MM.1S (cell line): Measurements from ENCODE around the gene CHST9.

ENCODE experiments used
- DNase-seq: peaks from one replicate; pipeline ENCODE4 v3.0.0-alpha.2; 2015
- H2AFZ ChIP-seq: fragments of 300-600 bp; sonication (generic); 2 replicates; pipeline ENCODE4 v1.6.0; 2016; ENCODE audit warnings: antibody characterized with exemption, low read length
- H3F3A ChIP-seq: fragments of 300-600 bp; sonication (generic); 2 replicates; pipeline ENCODE4 v1.6.1; 2016; ENCODE audit warnings: mild to moderate bottlenecking, antibody characterized with exemption, low read length, moderate library complexity, mixed read lengths; ENCODE audit not compliant: insufficient read depth
- H3K27ac ChIP-seq: fragments of 300-600 bp; sonication (generic); 2 replicates; pipeline ENCODE4 v1.5.1; 2016; ENCODE audit warnings: mild to moderate bottlenecking, low read length
- H3K27me3 ChIP-seq: fragments of 300-600 bp; sonication (generic); replicated peaks from 2 replicates; pipeline ENCODE4 v1.6.0; 2016; ENCODE audit warnings: low read length; ENCODE audit not compliant: insufficient read depth
- H3K36me3 ChIP-seq: fragments of 300-600 bp; sonication (generic); replicated peaks from 2 replicates; pipeline ENCODE4 v1.6.1; 2016; ENCODE audit warnings: mild to moderate bottlenecking, low read length, mixed read lengths; ENCODE audit not compliant: insufficient read depth
- H3K4me1 ChIP-seq: fragments of 300-600 bp; sonication (generic); 2 replicates; pipeline ENCODE4 v1.6.1; 2016; ENCODE audit warnings: low read length, mixed read lengths
- H3K4me2 ChIP-seq: fragments of 300-600 bp; sonication (generic); 2 replicates; pipeline ENCODE4 v1.6.0; 2016; ENCODE audit warnings: low read depth, low read length
- H3K4me3 ChIP-seq: fragments of 300-600 bp; sonication (generic); 2 replicates; pipeline ENCODE4 v1.5.1; 2016; ENCODE audit warnings: low read length, mixed read lengths
- H3K79me2 ChIP-seq: fragments of 300-600 bp; sonication (generic); 2 replicates; pipeline ENCODE4 v1.6.1; 2016; ENCODE audit warnings: mixed run types, low read length, mixed read lengths
- H3K9ac ChIP-seq: fragments of 300-600 bp; sonication (generic); 2 replicates; pipeline ENCODE4 v1.6.1; 2016; ENCODE audit warnings: low read length, mixed read lengths
- H3K9me2 ChIP-seq: fragments of 300-600 bp; sonication (generic); replicated peaks from 2 replicates; pipeline ENCODE4 v1.6.1; 2016; ENCODE audit warnings: mild to moderate bottlenecking, low read length, mixed read lengths; ENCODE audit not compliant: insufficient read depth
- H3K9me3 ChIP-seq: fragments of 300-600 bp; sonication (generic); replicated peaks from 2 replicates; pipeline ENCODE4 v1.6.1; 2016; ENCODE audit warnings: mild to moderate bottlenecking, low read length, mixed read lengths; ENCODE audit not compliant: insufficient read depth
- H4K20me1 ChIP-seq: fragments of 300-600 bp; sonication (generic); 2 replicates; pipeline ENCODE4 v1.6.1; 2016; ENCODE audit warnings: mild to moderate bottlenecking, low read length, moderate library complexity, mixed read lengths; ENCODE audit not compliant: insufficient read depth
- CTCF ChIP-seq: fragments of 300-600 bp; sonication (generic); IDR thresholded peaks from 2 replicates; pipeline ENCODE4 v1.5.1; 2016; ENCODE audit warnings: antibody characterized with exemption, low read length, mixed read lengths
- EZH2 ChIP-seq: fragments of 300-600 bp; sonication (generic); optimal IDR thresholded peaks from 2 replicates; pipeline ENCODE3; 2017; ENCODE audit warnings: low read depth, mild to moderate bottlenecking, antibody characterized with exemption, low read length, mixed read lengths
- EZH2phosphoT487 ChIP-seq: fragments of 300-600 bp; sonication (generic); IDR thresholded peaks from 2 replicates; pipeline ENCODE4 v1.6.1; 2018; ENCODE audit warnings: antibody characterized with exemption, low read length

Gene CHST9

GRCh38 chr18:26874283-26874682 lies 310.8 kb downstream of the CHST9 start:
- Histone ChIP-seq H3K4me1 (no peaks in the 10 kb centered on the region), H3K27me3 (no peaks in the 10 kb centered on the region), H3K9me3 (no peaks in the 10 kb centered on the region), H3K9me2 (no peaks in the 10 kb centered on the region), H3K4me2 (no peak overlapping the region), H2AFZ (no peak overlapping the region), H3K79me2 (no peaks in the 10 kb centered on the region), H3K36me3 (no peaks in the 10 kb centered on the region), H3K4me3 (no peak overlapping the region), H4K20me1 (no peaks in the 10 kb centered on the region), H3K27ac (no peak overlapping the region), H3F3A (no peaks in the 10 kb centered on the region), H3K9ac (no peak overlapping the region)
- no peak for DNase-seq
- no peak for TF ChIP-seq EZH2

- Histone ChIP-seq H3K79me2 (no peaks in the 10 kb centered on the region), H3K36me3 (no peaks in the 10 kb centered on the region), H3K9ac (no peak overlapping the region), H2AFZ (no peak overlapping the region), H4K20me1 (no peaks in the 10 kb centered on the region), H3K4me1 (no peaks in the 10 kb centered on the region), H3K9me3 (no peaks in the 10 kb centered on the region), H3K9me2 (no peaks in the 10 kb centered on the region), H3K4me3 (no peak overlapping the region), H3K27ac (no peak overlapping the region), H3F3A (no peaks in the 10 kb centered on the region), H3K27me3 (no peaks in the 10 kb centered on the region), H3K4me2 (no peak overlapping the region)
- no peak for TF ChIP-seq EZH2
- no peak for TF ChIP-seq EZH2phosphoT487
- TF ChIP-seq CTCF = no peak
- no peak for DNase-seq
Measured at GRCh38 chr18:26869640-26870039, 315.5 kb downstream of the CHST9 start.

- no peak overlapping the region for H3K9ac ChIP-seq
- no peak overlapping the region for H3K4me3 ChIP-seq
- H3K79me2 ChIP-seq = no peaks in the 10 kb centered on the region
- H3K4me1 ChIP-seq = no peaks in the 10 kb centered on the region
- no peaks in the 10 kb centered on the region for H3K9me3 ChIP-seq
- no peak overlapping the region for H2AFZ ChIP-seq
- no peak overlapping the region for H3K4me2 ChIP-seq
- H3K27me3 ChIP-seq = no peaks in the 10 kb centered on the region
- H3K9me2 ChIP-seq = no peaks in the 10 kb centered on the region
- no peak for TF ChIP-seq CTCF
- TF ChIP-seq EZH2 = no peak
- TF ChIP-seq EZH2phosphoT487 = no peak
- no peaks in the 10 kb centered on the region for H3F3A ChIP-seq
- no peaks in the 10 kb centered on the region for H4K20me1 ChIP-seq
- no peak for DNase-seq
- H3K36me3 ChIP-seq = no peaks in the 10 kb centered on the region
- no peak overlapping the region for H3K27ac ChIP-seq
Measured at GRCh38 chr18:26868968-26869586, 316.0 kb downstream of the CHST9 start.

GRCh38 chr18:26867471-26867870 lies 317.6 kb downstream of the CHST9 start:
- H3K4me3 ChIP-seq = no peak overlapping the region
- no peak overlapping the region for H2AFZ ChIP-seq
- DNase-seq = no peak
- H3K4me1 ChIP-seq = no peaks in the 10 kb centered on the region
- no peaks in the 10 kb centered on the region for H3K9me2 ChIP-seq
- no peak overlapping the region for H3K9ac ChIP-seq
- no peaks in the 10 kb centered on the region for H3F3A ChIP-seq
- H3K79me2 ChIP-seq = no peaks in the 10 kb centered on the region
- no peaks in the 10 kb centered on the region for H4K20me1 ChIP-seq
- no peaks in the 10 kb centered on the region for H3K27me3 ChIP-seq
- H3K27ac ChIP-seq = no peak overlapping the region
- H3K9me3 ChIP-seq = no peaks in the 10 kb centered on the region
- TF ChIP-seq EZH2 = no peak
- no peak for TF ChIP-seq CTCF
- TF ChIP-seq EZH2phosphoT487 = no peak
- no peak overlapping the region for H3K4me2 ChIP-seq
- no peaks in the 10 kb centered on the region for H3K36me3 ChIP-seq
